Neutrophil (primary cell): ENCODE results near the gene TNIK.

ENCODE experiments used
- H3K27ac ChIP-seq: fragments of 200-600 bp; sonication (generic); 2 replicates; pipeline ENCODE4 v1.5.1; 2016; ENCODE audit warnings: mild to moderate bottlenecking, moderate library complexity
- H3K27me3 ChIP-seq: fragments of 200-600 bp; sonication (generic); 2 replicates; pipeline ENCODE4 v1.6.0; 2016; ENCODE audit warnings: mild to moderate bottlenecking
- H3K36me3 ChIP-seq: fragments of 200-600 bp; sonication (generic); 2 replicates; pipeline ENCODE4 v1.5.1; 2017
- H3K4me1 ChIP-seq, 2 experiments: fragments of 200-600 bp in 1 of 2; sonication (generic) in 1 of 2; 1 replicate in 1 of 2; 2 replicates in 1 of 2; pipeline versions ENCODE4 v1.5.1 to v1.6.1; 2013 to 2016; ENCODE audit warnings: low read depth in 1 of 2, low read length in 1 of 2, mild to moderate bottlenecking in 1 of 2, moderate library complexity in 1 of 2; ENCODE audit not compliant: control insufficient read depth in 1 of 2, insufficient read depth in 1 of 2
- H3K4me3 ChIP-seq, 2 experiments: fragments of 200-600 bp in 1 of 2; sonication (generic) in 1 of 2; 1 replicate in 1 of 2; 2 replicates in 1 of 2; pipeline ENCODE4 v1.5.1; 2013 to 2016; ENCODE audit warnings: low read depth in 1 of 2, low read length in 1 of 2, mild to moderate bottlenecking in 1 of 2, moderate library complexity in 1 of 2
- H3K9me3 ChIP-seq: fragments of 200-600 bp; sonication (generic); 2 replicates; pipeline ENCODE4 v1.5.1; 2016
- CTCF ChIP-seq: fragments of 200-600 bp; sonication (generic); IDR thresholded peaks from 2 replicates; pipeline ENCODE4 v1.5.1; 2016; ENCODE audit warnings: antibody characterized with exemption

TNIK gene

DNA sequence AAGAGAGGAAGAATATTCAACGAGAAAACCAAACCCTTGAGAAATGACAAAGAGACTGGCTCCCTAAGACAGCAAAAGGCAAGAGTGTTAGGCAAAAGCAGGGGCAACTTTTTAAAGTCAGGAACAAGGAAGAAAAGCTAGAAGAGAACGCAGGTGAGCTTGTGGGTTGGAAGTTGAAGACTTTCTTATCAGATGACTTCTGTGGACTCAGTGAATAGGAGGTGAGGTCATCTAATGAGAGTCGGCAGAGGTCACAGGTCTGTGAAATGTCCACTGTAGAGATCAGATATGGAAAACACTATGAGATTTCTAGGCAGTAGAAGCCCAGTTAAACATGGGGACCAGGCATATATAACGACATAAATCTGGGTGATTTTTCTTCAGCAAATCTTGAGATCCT is 27.2 kb upstream of the TNIK start:
- no peaks in the 10 kb centered on the region for H3K36me3 ChIP-seq
- peaks cover 0 to 7% of the 10 kb centered on the region in 2 experiments for H3K4me1 ChIP-seq
- no peaks in the 10 kb centered on the region for H3K9me3 ChIP-seq
- no peaks in the 10 kb centered on the region for H3K27me3 ChIP-seq
- TF ChIP-seq CTCF, result no peak
- no peak overlapping the region for H3K27ac ChIP-seq
- H3K4me3 ChIP-seq, result no peak overlapping the region

- H3K4me3 ChIP-seq, result no peak overlapping the region
- H3K4me1 ChIP-seq, result no peaks in the 10 kb centered on the region
- H3K27me3 ChIP-seq, result no peaks in the 10 kb centered on the region
- no peaks in the 10 kb centered on the region for H3K36me3 ChIP-seq
- no peaks in the 10 kb centered on the region for H3K9me3 ChIP-seq
- no peak overlapping the region for H3K27ac ChIP-seq
- no peak for TF ChIP-seq CTCF
Observed at GRCh38 chr3:171485338-171485737, 25.1 kb upstream of the TNIK start.

- H3K4me3 ChIP-seq, result no peak overlapping the region
- H3K27ac ChIP-seq, result no peak overlapping the region
- no peaks in the 10 kb centered on the region for H3K27me3 ChIP-seq
Observed at GRCh38 chr3:171481011-171481410, 20.8 kb upstream of the TNIK start.

GRCh38 chr3:171480526-171480925 is 20.3 kb upstream of the TNIK start:
- no peaks in the 10 kb centered on the region for H3K36me3 ChIP-seq
- TF ChIP-seq CTCF, result no peak
- H3K4me1 ChIP-seq, result no peaks in the 10 kb centered on the region
- H3K27ac ChIP-seq, result no peak overlapping the region
- H3K9me3 ChIP-seq, result no peaks in the 10 kb centered on the region
- no peak overlapping the region for H3K4me3 ChIP-seq
- H3K27me3 ChIP-seq, result no peaks in the 10 kb centered on the region

More at GRCh38 chr3:171481011-171481410, 20.8 kb upstream of the TNIK start:
- Histone ChIP-seq H3K36me3 (no peaks in the 10 kb centered on the region), H3K4me1 (no peaks in the 10 kb centered on the region), H3K9me3 (no peaks in the 10 kb centered on the region)
- TF ChIP-seq CTCF, result no peak

- Histone ChIP-seq H3K4me3 (no peak overlapping the region), H3K9me3 (no peaks in the 10 kb centered on the region), H3K27me3 (no peaks in the 10 kb centered on the region), H3K27ac (no peak overlapping the region), H3K36me3 (no peaks in the 10 kb centered on the region), H3K4me1 (no peaks in the 10 kb centered on the region)
- no peak for TF ChIP-seq CTCF
Observed at GRCh38 chr3:171476532-171477102, 16.4 kb upstream of the TNIK start.

- Histone ChIP-seq H3K4me1 (no peaks in the 10 kb centered on the region), H3K4me3 (no peak overlapping the region), H3K36me3 (no peaks in the 10 kb centered on the region), H3K27me3 (no peaks in the 10 kb centered on the region), H3K9me3 (no peaks in the 10 kb centered on the region), H3K27ac (no peak overlapping the region)
- TF ChIP-seq CTCF, result no peak
Observed at GRCh38 chr3:171472552-171472951, 12.3 kb upstream of the TNIK start.
